ENCODE data around the gene TRIM15. TPM values are rescaled to one million over a fixed set of nuclear protein-coding genes. Genes with fewer than 3 reads are reported as not detected.
"Not testable (repeated sequence)": the region's sequence is repeated elsewhere in the genome, so short reads cannot be mapped to it uniquely, and the experiment has no call there.

The TRIM15 gene
- total and polyA plus RNA-seq, 2 donors (not counting 3 experiments of a cell fraction or from before 2014, with no cell fraction given): not detected

DNA sequence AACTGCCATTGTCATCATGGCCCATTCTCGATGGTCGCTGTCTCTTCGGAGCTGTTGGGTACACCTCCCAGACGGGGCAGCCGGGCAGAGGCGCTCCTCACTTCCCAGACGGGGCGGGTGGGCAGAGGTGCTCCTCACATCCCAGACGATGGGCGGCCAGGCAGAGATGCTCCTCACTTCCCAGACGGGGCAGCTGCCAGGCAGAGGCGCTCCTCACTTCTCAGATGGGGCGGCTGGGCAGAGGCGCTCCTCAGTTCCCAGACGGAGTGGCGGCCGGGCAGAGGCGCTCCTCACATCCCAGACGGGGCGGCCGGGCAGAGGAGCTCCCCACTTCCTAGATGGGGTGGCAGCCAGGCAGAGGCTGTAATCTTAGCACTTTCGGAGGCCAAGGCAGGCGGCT, 58.6 kb downstream of the TRIM15 start:
- H3K9ac ChIP-seq (replicated peaks; ENCODE audit: extremely low read depth, insufficient read depth, low read length); H3K27me3 ChIP-seq (ENCODE audit: control insufficient read depth in 2 of 2, insufficient read depth in 2 of 2, low read length in 2 of 2); CTCF ChIA-PET; dilution Hi-C loops (cut with MboI; ENCODE audit: extremely low pct_ligation_motif_present, low sequenced_read_pairs); DNase-seq (ENCODE audit: low read depth, low spot score); H2AFZ ChIP-seq (ENCODE audit: low read depth, low read length); intact Hi-C loops (cut with micrococcal nuclease); H3K79me2 ChIP-seq (ENCODE audit: control insufficient read depth, insufficient read depth, low read length); H3K4me3 ChIP-seq (replicated peaks in 1 of 3; ENCODE audit: insufficient read depth in 1 of 3, low read depth in 1 of 3, low read length in 3 of 3); H3K4me2 ChIP-seq (ENCODE audit: insufficient read depth, low read length); H3K36me3 ChIP-seq (ENCODE audit: control insufficient read depth in 2 of 2, extremely low read depth in 1 of 2, insufficient read depth in 2 of 2, low read length in 2 of 2); POLR2A ChIA-PET; H3K27ac ChIP-seq (ENCODE audit: insufficient read depth, low read depth, low read length); FAIRE-seq; H3K9me3 ChIP-seq (replicated peaks; ENCODE audit: control insufficient read depth, insufficient read depth, low read length); H3K4me1 ChIP-seq (ENCODE audit: control insufficient read depth, extremely low read depth, insufficient read depth, low read length); H3K9me1 ChIP-seq (replicated peaks; ENCODE audit: control insufficient read depth, extremely low read depth, insufficient read depth, low read length); BruUV-seq (replicated peaks); H4K20me1 ChIP-seq (replicated peaks; ENCODE audit: control insufficient read depth, extremely low read depth, insufficient read depth, low read length): not testable (repeated sequence)

Small RNA genes within 50 kb of the gene (small RNA-seq; reads per million reads assigned to genes)
- gene RF00554 (ENCODE audit: insufficient read depth, insufficient read length, low read depth, low replicate concordance): not detected

Other genes with a start within 250 kb of the TRIM15 start
- gene HLA-A, start 221.0 kb upstream of the TRIM15 start, total RNA-seq: 153 and 294 TPM in 2 replicates
- gene HLA-A, start 221.0 kb upstream of the TRIM15 start, polyA plus RNA-seq: 822 and 905 TPM in 2 replicates
- gene POLR1H, start 102.3 kb upstream of the TRIM15 start, total RNA-seq: 32.5 and 42.5 TPM in 2 replicates
- gene POLR1H, start 102.3 kb upstream of the TRIM15 start, polyA plus RNA-seq: 65.3 and 66.7 TPM in 2 replicates
- gene PPP1R11, start 96.3 kb upstream of the TRIM15 start, total RNA-seq: 32.4 and 37.6 TPM in 2 replicates
- 43.0 and 44.1 TPM in 2 replicates for gene PPP1R11, start 96.3 kb upstream of the TRIM15 start, polyA plus RNA-seq
- not detected in 2 replicates for gene RNF39, start 87.8 kb upstream of the TRIM15 start, total RNA-seq
- gene RNF39, start 87.8 kb upstream of the TRIM15 start, polyA plus RNA-seq: not detected in 2 replicates
- not detected in 2 replicates for gene TRIM31, start 50.5 kb upstream of the TRIM15 start, total RNA-seq
- not detected in 2 replicates for gene TRIM31, start 50.5 kb upstream of the TRIM15 start, polyA plus RNA-seq
- gene TRIM40, start 27.4 kb upstream of the TRIM15 start, total RNA-seq: not detected in 2 replicates
- not detected in 2 replicates for gene TRIM40, start 27.4 kb upstream of the TRIM15 start, polyA plus RNA-seq
- not detected in 2 replicates for gene TRIM10, start 2.3 kb upstream of the TRIM15 start, total RNA-seq
- gene TRIM10, start 2.3 kb upstream of the TRIM15 start, polyA plus RNA-seq: not detected in 2 replicates
- 34.5 and 35.0 TPM in 2 replicates for gene TRIM26, start 49.9 kb downstream of the TRIM15 start, total RNA-seq
- 30.4 and 30.9 TPM in 2 replicates for gene TRIM26, start 49.9 kb downstream of the TRIM15 start, polyA plus RNA-seq
- gene TRIM39, start 163.4 kb downstream of the TRIM15 start, total RNA-seq: 13.1 and 13.5 TPM in 2 replicates
- gene TRIM39, start 163.4 kb downstream of the TRIM15 start, polyA plus RNA-seq: 5.6 TPM in 2 replicates
- gene RPP21, start 181.6 kb downstream of the TRIM15 start, total RNA-seq: 35.0 and 35.3 TPM in 2 replicates
- 101 and 167 TPM in 2 replicates for gene RPP21, start 181.6 kb downstream of the TRIM15 start, polyA plus RNA-seq

All from endothelial cell of umbilical vein (primary cell).